B cell (primary cell): ENCODE data around the gene TINAGL1.

Experiments used
- EZH2 ChIP-seq: IDR thresholded peaks from 2 replicates; pipeline ENCODE4 v1.6.1; 2012; ENCODE audit warnings: borderline replicate concordance, low read depth, mild to moderate bottlenecking, moderate library complexity, low read length; ENCODE audit not compliant: insufficient read depth, poor library complexity, severe bottlenecking
- TF ChIP-seq, protein P1 (sequence below): fragments of 200-600 bp; IDR thresholded peaks from one replicate; pipeline ENCODE4 v1.8.0; 2022; ENCODE audit warnings: antibody characterized with exemption, mild to moderate bottlenecking

DNA sequence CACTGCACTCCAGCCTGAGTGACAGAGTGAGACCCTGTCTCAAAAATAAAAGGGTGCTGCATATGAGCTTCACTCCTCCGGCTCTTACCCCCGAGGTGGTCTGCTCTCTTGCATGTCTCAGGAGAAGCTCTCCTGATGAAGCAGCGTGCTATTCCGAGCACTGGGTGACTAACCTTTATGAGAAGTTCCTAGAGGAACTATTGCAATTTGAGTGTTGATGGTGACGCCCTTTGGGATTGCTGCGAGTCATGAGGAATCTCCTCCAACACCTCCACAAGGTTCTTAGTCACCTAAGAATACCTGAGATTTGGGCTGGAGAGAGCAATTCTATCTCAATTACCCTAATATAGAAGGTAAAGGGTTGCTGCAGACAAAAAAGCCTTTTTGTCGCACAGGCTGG is 40.8 kb upstream of the TINAGL1 start:
- TF ChIP-seq EZH2 = no peak
- TF ChIP-seq, protein P1, sequence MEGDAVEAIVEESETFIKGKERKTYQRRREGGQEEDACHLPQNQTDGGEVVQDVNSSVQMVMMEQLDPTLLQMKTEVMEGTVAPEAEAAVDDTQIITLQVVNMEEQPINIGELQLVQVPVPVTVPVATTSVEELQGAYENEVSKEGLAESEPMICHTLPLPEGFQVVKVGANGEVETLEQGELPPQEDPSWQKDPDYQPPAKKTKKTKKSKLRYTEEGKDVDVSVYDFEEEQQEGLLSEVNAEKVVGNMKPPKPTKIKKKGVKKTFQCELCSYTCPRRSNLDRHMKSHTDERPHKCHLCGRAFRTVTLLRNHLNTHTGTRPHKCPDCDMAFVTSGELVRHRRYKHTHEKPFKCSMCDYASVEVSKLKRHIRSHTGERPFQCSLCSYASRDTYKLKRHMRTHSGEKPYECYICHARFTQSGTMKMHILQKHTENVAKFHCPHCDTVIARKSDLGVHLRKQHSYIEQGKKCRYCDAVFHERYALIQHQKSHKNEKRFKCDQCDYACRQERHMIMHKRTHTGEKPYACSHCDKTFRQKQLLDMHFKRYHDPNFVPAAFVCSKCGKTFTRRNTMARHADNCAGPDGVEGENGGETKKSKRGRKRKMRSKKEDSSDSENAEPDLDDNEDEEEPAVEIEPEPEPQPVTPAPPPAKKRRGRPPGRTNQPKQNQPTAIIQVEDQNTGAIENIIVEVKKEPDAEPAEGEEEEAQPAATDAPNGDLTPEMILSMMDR = no peak
